Measurements from ENCODE around the gene RNF5.
"Not testable (repeated sequence)": the region's sequence is repeated elsewhere in the genome, so short reads cannot be mapped to it uniquely, and the experiment has no call there.

The RNF5 gene

GRCh38 chr6:32189742-32190053 lies 11.5 kb downstream of the RNF5 start:
- no peak for DNase-seq (ENCODE audit: low spot score)

GRCh38 chr6:32190054-32190851 lies 12.0 kb downstream of the RNF5 start, which contains the start of gene PBX2:
TSS of gene PBX2 (minus strand) at chr6:32190202. CDS start at chr6:32189915, 287 bp downstream.
- peak; percentile 84 for DNase-seq (ENCODE audit: low spot score)

- DNase-seq (ENCODE audit: low spot score): peak; percentile 48
Measured at GRCh38 chr6:32190911-32191677, 12.9 kb downstream of the RNF5 start.

GRCh38 chr6:32191696-32192607 lies 13.7 kb downstream of the RNF5 start:
- DNase-seq (ENCODE audit: low spot score): no peak

GRCh38 chr6:32192608-32193039 lies 14.4 kb downstream of the RNF5 start, which contains the start of gene GPSM3:
TSS of gene GPSM3 (minus strand) at chr6:32192643. CDS start at chr6:32192513, 130 bp downstream.
- DNase-seq (ENCODE audit: low spot score): no peak

GRCh38 chr6:32193096-32193495 lies 14.9 kb downstream of the RNF5 start:
- not testable (repeated sequence) for DNase-seq (ENCODE audit: low spot score)

GRCh38 chr6:32194388-32194787 lies 16.2 kb downstream of the RNF5 start:
- DNase-seq (ENCODE audit: low spot score): no peak

GRCh38 chr6:32194825-32195651 lies 16.8 kb downstream of the RNF5 start:
- no peak for DNase-seq (ENCODE audit: low spot score)

GRCh38 chr6:32195652-32195901 lies 17.4 kb downstream of the RNF5 start:
- peak; percentile 100 for DNase-seq (ENCODE audit: low spot score)

- DNase-seq (ENCODE audit: low spot score): peak; percentile 92
Measured at GRCh38 chr6:32195902-32196681, 17.9 kb downstream of the RNF5 start.

GRCh38 chr6:32196682-32197616 lies 18.7 kb downstream of the RNF5 start:
- DNase-seq (ENCODE audit: low spot score): peak; percentile 62

- DNase-seq (ENCODE audit: low spot score): no peak
Measured at GRCh38 chr6:32198345-32198696, 20.1 kb downstream of the RNF5 start.

GRCh38 chr6:32198866-32199265 lies 20.7 kb downstream of the RNF5 start:
- DNase-seq (ENCODE audit: low spot score): no peak

GRCh38 chr6:32200711-32201475 lies 22.7 kb downstream of the RNF5 start:
- no peak for DNase-seq (ENCODE audit: low spot score)

GRCh38 chr6:32202186-32202585 lies 24.0 kb downstream of the RNF5 start:
- DNase-seq (ENCODE audit: low spot score): no peak

- DNase-seq (ENCODE audit: low spot score): no peak
Measured at GRCh38 chr6:32203426-32204267, 25.4 kb downstream of the RNF5 start.

- DNase-seq (ENCODE audit: low spot score): no peak
Measured at GRCh38 chr6:32204268-32204715, 26.1 kb downstream of the RNF5 start.

- no peak for DNase-seq (ENCODE audit: low spot score)
Measured at GRCh38 chr6:32208996-32209395, 30.8 kb downstream of the RNF5 start.

All from ecto neural progenitor cell (in vitro differentiated cells).